Activated effector memory CD4-positive, alpha-beta T cell treated with anti-CD3 and anti-CD28 coated beads, Interleukin-2, amount 50 U/mL, for 16 hours (primary cell): ENCODE measurements around the gene SVIP.

ENCODE experiments used
- DNase-seq: peaks from one replicate; pipeline ENCODE4 v3.0.0-alpha.2; 2020

SVIP gene

GRCh38 chr11:22787551-22788162 lies 41.9 kb downstream of the SVIP start:
- no peak for DNase-seq

- no peak for DNase-seq
Observed at GRCh38 chr11:22787055-22787454, 42.5 kb downstream of the SVIP start.

GRCh38 chr11:22786475-22786874 lies 43.1 kb downstream of the SVIP start:
- DNase-seq: no peak

DNA sequence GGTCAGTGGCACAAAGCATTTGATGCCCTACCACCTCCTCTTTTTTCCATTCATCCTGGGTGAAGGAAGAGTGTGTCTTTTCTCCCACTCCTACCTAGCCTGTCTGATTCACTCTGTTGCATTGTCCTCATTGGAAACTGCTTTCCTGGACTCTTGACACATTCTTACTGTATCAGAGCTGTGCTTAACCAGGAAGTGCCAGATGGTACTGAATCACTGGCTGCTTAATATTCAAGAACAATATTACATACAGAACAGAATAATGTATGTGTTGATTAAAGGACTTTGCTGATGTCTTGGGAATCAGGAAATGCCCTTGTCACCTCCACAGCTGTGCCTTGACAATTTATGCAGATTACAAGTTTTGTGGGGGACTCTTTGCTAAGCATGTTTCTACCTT lies 44.4 kb downstream of the SVIP start:
- no peak for DNase-seq

DNA sequence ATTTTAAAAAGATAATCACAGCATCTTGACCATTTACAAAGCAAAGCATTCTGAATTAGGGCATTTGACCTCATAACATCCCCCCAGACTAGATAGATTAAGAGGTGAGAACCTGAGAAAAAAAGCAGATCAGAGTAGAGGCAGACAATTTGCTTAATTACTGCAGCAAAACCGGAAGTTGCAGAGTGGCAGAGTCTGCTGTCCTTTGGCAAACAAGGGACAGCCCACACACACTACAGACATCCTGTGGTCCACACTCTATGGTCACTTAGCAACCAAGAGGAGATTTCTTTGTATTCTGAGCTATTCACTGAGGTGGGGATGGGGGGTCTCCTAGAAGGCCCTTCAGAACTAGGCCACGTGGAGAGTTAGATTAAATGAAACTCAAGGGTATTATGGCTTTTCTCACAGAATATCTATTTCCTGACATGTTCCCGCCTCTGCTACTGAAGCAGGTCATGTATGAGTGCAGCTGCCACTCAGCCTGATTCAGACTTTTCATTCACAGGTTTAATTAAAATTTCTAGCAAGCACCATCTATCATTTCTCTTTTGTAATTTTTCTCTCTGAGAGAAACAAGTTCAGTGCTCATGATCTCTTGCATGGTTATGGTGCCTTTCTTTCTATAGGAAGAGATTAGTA lies 48.5 kb downstream of the SVIP start:
- DNase-seq: no peak

DNA sequence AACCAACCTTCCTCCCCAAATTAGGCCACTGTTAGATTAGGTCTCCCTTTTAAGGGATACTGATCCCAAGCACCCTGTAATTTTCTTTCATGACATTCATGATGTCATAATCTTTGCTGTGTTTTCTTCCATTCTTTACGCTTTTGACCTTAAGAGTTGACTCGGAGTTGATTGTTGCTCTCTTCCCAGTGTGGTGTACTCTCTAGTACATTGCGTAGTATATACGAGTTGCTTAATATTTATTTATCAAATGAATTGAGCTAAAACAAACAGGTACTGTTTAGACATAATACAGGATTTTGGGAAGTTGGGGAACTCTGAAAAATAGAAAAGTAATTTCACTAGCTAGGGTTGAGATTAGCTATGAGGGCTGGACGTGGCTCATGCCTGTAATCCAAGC lies 49.8 kb downstream of the SVIP start:
- DNase-seq: no peak

GRCh38 chr11:22778642-22779041 lies 51.0 kb downstream of the SVIP start:
- DNase-seq: no peak

GRCh38 chr11:22775248-22775647 lies 54.4 kb downstream of the SVIP start:
- DNase-seq: no peak

DNA sequence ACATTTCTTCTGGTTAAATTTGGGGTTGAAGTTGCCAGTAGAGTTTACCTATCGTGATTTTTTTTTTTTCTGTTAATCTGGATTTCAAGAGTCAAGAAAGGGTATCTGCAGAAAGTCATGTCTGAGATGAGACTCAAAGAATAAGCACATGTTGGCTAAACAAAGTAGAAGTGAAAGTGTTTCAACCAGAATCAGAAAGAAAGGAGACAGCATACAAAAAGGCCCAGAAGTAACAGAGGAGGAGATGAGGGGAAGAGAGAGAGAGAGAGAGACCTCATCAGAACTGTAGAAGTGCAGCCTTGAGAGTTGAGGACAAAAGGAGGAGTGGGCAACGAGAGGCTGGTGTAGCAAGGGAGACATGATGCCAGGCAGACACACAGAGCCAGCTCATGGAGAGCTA lies 54.9 kb downstream of the SVIP start:
- no peak for DNase-seq

DNA sequence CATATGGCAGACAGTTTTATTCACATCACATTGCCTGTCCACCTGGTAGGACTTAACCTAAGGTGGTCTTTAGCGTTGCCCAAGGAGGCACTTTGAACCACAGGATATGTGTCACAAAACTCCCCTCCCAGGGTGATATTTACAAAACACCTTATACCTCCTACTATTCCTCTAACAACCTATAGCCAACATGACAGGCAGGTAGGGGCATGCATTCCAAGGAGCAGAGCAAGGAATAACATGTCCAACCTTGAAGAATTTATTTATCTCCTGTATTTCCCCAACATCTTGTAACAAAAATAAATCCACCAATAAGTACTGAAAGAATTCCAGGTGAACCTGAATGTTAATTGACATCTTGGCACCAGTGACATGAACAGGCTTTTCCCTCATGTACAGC lies 60.5 kb downstream of the SVIP start:
- DNase-seq: no peak
